ENCODE measurements around the gene TLN1.

TLN1 gene

GRCh38 chr9:35766997-35767396 is 35.0 kb upstream of the TLN1 start:
- no peak overlapping the region for H3K4me3 ChIP-seq (ENCODE audit: low read length in 2 of 2)
- H3K9me3 ChIP-seq (ENCODE audit: control insufficient read depth in 2 of 2, low read length in 2 of 2) = no peaks in the 10 kb centered on the region
- no peak overlapping the region for H3K9ac ChIP-seq (ENCODE audit: low read depth in 1 of 2, low read length in 2 of 2)
- no peaks in the 10 kb centered on the region for H3K36me3 ChIP-seq (ENCODE audit: control insufficient read depth in 2 of 2, insufficient read depth in 2 of 2, low read length in 2 of 2)
- no peaks in the 10 kb centered on the region for H3K27me3 ChIP-seq (ENCODE audit: control insufficient read depth in 2 of 2, insufficient read depth in 2 of 2, low read length in 2 of 2)
- peaks cover 16 to 17% of the 10 kb centered on the region in 2 donors for H3K4me1 ChIP-seq (ENCODE audit: control insufficient read depth in 2 of 2, insufficient read depth in 2 of 2, low read length in 2 of 2)
- H3K27ac ChIP-seq (ENCODE audit: low read depth in 2 of 2, low read length in 2 of 2) = no peak overlapping the region

- H3K9me3 ChIP-seq (ENCODE audit: control insufficient read depth in 2 of 2, low read length in 2 of 2) = no peaks in the 10 kb centered on the region
- no peak overlapping the region for H3K9ac ChIP-seq (ENCODE audit: low read depth in 1 of 2, low read length in 2 of 2)
- H3K4me1 ChIP-seq (ENCODE audit: control insufficient read depth in 2 of 2, insufficient read depth in 2 of 2, low read length in 2 of 2) = peaks cover 4% of the 10 kb centered on the region in 2 donors
- no peaks in the 10 kb centered on the region for H3K27me3 ChIP-seq (ENCODE audit: control insufficient read depth in 2 of 2, insufficient read depth in 2 of 2, low read length in 2 of 2)
- H3K36me3 ChIP-seq (ENCODE audit: control insufficient read depth in 2 of 2, insufficient read depth in 2 of 2, low read length in 2 of 2) = no peaks in the 10 kb centered on the region
- H3K27ac ChIP-seq (ENCODE audit: low read depth in 2 of 2, low read length in 2 of 2) = no peak overlapping the region
- no peak overlapping the region for H3K4me3 ChIP-seq (ENCODE audit: low read length in 2 of 2)
Observed at GRCh38 chr9:35763803-35764202, 31.8 kb upstream of the TLN1 start.

GRCh38 chr9:35763181-35763580 is 31.2 kb upstream of the TLN1 start:
- Histone ChIP-seq H3K36me3 (ENCODE audit: control insufficient read depth in 2 of 2, insufficient read depth in 2 of 2, low read length in 2 of 2) (no peaks in the 10 kb centered on the region), H3K27ac (ENCODE audit: low read depth in 2 of 2, low read length in 2 of 2) (no peak overlapping the region), H3K4me1 (ENCODE audit: control insufficient read depth in 2 of 2, insufficient read depth in 2 of 2, low read length in 2 of 2) (peaks cover 4 to 10% of the 10 kb centered on the region in 2 donors), H3K9ac (ENCODE audit: low read depth in 1 of 2, low read length in 2 of 2) (no peak overlapping the region), H3K9me3 (ENCODE audit: control insufficient read depth in 2 of 2, low read length in 2 of 2) (no peaks in the 10 kb centered on the region), H3K27me3 (ENCODE audit: control insufficient read depth in 2 of 2, insufficient read depth in 2 of 2, low read length in 2 of 2) (no peaks in the 10 kb centered on the region), H3K4me3 (ENCODE audit: low read length in 2 of 2) (no peak overlapping the region)

- Histone ChIP-seq H3K36me3 (ENCODE audit: control insufficient read depth in 2 of 2, insufficient read depth in 2 of 2, low read length in 2 of 2) (no peaks in the 10 kb centered on the region), H3K4me1 (ENCODE audit: control insufficient read depth in 2 of 2, insufficient read depth in 2 of 2, low read length in 2 of 2) (peaks cover 10 to 19% of the 10 kb centered on the region in 2 donors), H3K9me3 (ENCODE audit: control insufficient read depth in 2 of 2, low read length in 2 of 2) (no peaks in the 10 kb centered on the region), H3K4me3 (ENCODE audit: low read length in 2 of 2) (no peak overlapping the region), H3K27ac (ENCODE audit: low read depth in 2 of 2, low read length in 2 of 2) (peak overlapping the region in 1 of 2 donors; percentile 17), H3K27me3 (ENCODE audit: control insufficient read depth in 2 of 2, insufficient read depth in 2 of 2, low read length in 2 of 2) (no peaks in the 10 kb centered on the region), H3K9ac (ENCODE audit: low read depth in 1 of 2, low read length in 2 of 2) (no peak overlapping the region)
Observed at GRCh38 chr9:35760651-35761050, 28.7 kb upstream of the TLN1 start.

GRCh38 chr9:35759795-35760194 is 27.8 kb upstream of the TLN1 start:
- Histone ChIP-seq H3K27ac (ENCODE audit: low read depth in 2 of 2, low read length in 2 of 2) (no peak overlapping the region), H3K4me3 (ENCODE audit: low read length in 2 of 2) (no peak overlapping the region), H3K9me3 (ENCODE audit: control insufficient read depth in 2 of 2, low read length in 2 of 2) (no peaks in the 10 kb centered on the region), H3K36me3 (ENCODE audit: control insufficient read depth in 2 of 2, insufficient read depth in 2 of 2, low read length in 2 of 2) (no peaks in the 10 kb centered on the region), H3K4me1 (ENCODE audit: control insufficient read depth in 2 of 2, insufficient read depth in 2 of 2, low read length in 2 of 2) (peaks cover 10 to 19% of the 10 kb centered on the region in 2 donors), H3K27me3 (ENCODE audit: control insufficient read depth in 2 of 2, insufficient read depth in 2 of 2, low read length in 2 of 2) (no peaks in the 10 kb centered on the region), H3K9ac (ENCODE audit: low read depth in 1 of 2, low read length in 2 of 2) (no peak overlapping the region)

- no peaks in the 10 kb centered on the region for H3K9me3 ChIP-seq (ENCODE audit: control insufficient read depth in 2 of 2, low read length in 2 of 2)
- no peak overlapping the region for H3K9ac ChIP-seq (ENCODE audit: low read depth in 1 of 2, low read length in 2 of 2)
- no peak overlapping the region for H3K27ac ChIP-seq (ENCODE audit: low read depth in 2 of 2, low read length in 2 of 2)
- H3K4me3 ChIP-seq (ENCODE audit: low read length in 2 of 2) = no peak overlapping the region
- peaks cover 10 to 19% of the 10 kb centered on the region in 2 donors for H3K4me1 ChIP-seq (ENCODE audit: control insufficient read depth in 2 of 2, insufficient read depth in 2 of 2, low read length in 2 of 2)
- H3K27me3 ChIP-seq (ENCODE audit: control insufficient read depth in 2 of 2, insufficient read depth in 2 of 2, low read length in 2 of 2) = no peaks in the 10 kb centered on the region
- H3K36me3 ChIP-seq (ENCODE audit: control insufficient read depth in 2 of 2, insufficient read depth in 2 of 2, low read length in 2 of 2) = peaks cover 6% of the 10 kb centered on the region in 2 donors
Observed at GRCh38 chr9:35758475-35759050, 26.6 kb upstream of the TLN1 start.

GRCh38 chr9:35757892-35758275 is 25.9 kb upstream of the TLN1 start:
- H3K4me3 ChIP-seq (ENCODE audit: low read length in 2 of 2) = peak overlapping the region; percentile 83 to 86

GRCh38 chr9:35757226-35757891 is 25.4 kb upstream of the TLN1 start:
- Histone ChIP-seq H3K4me3 (ENCODE audit: low read length in 2 of 2) (peak overlapping the region; percentile 83 to 86), H3K9ac (ENCODE audit: low read depth in 1 of 2, low read length in 2 of 2) (peak overlapping the region; percentile 86 to 91), H3K4me1 (ENCODE audit: control insufficient read depth in 2 of 2, insufficient read depth in 2 of 2, low read length in 2 of 2) (peaks cover 10 to 19% of the 10 kb centered on the region in 2 donors), H3K9me3 (ENCODE audit: control insufficient read depth in 2 of 2, low read length in 2 of 2) (no peaks in the 10 kb centered on the region), H3K36me3 (ENCODE audit: control insufficient read depth in 2 of 2, insufficient read depth in 2 of 2, low read length in 2 of 2) (peaks cover 18% of the 10 kb centered on the region in 2 donors), H3K27ac (ENCODE audit: low read depth in 2 of 2, low read length in 2 of 2) (peak overlapping the region; percentile 86 to 92), H3K27me3 (ENCODE audit: control insufficient read depth in 2 of 2, insufficient read depth in 2 of 2, low read length in 2 of 2) (no peaks in the 10 kb centered on the region)

More at GRCh38 chr9:35757892-35758275, 25.9 kb upstream of the TLN1 start:
- H3K9ac ChIP-seq (ENCODE audit: low read depth in 1 of 2, low read length in 2 of 2) = peak overlapping the region; percentile 86 to 91
- H3K27ac ChIP-seq (ENCODE audit: low read depth in 2 of 2, low read length in 2 of 2) = peak overlapping the region; percentile 86 to 92
- no peaks in the 10 kb centered on the region for H3K27me3 ChIP-seq (ENCODE audit: control insufficient read depth in 2 of 2, insufficient read depth in 2 of 2, low read length in 2 of 2)
- peaks cover 10 to 19% of the 10 kb centered on the region in 2 donors for H3K4me1 ChIP-seq (ENCODE audit: control insufficient read depth in 2 of 2, insufficient read depth in 2 of 2, low read length in 2 of 2)
- H3K9me3 ChIP-seq (ENCODE audit: control insufficient read depth in 2 of 2, low read length in 2 of 2) = no peaks in the 10 kb centered on the region
- H3K36me3 ChIP-seq (ENCODE audit: control insufficient read depth in 2 of 2, insufficient read depth in 2 of 2, low read length in 2 of 2) = peaks cover 13% of the 10 kb centered on the region in 2 donors

GRCh38 chr9:35756275-35757225 is 24.6 kb upstream of the TLN1 start:
- H3K9me3 ChIP-seq (ENCODE audit: control insufficient read depth in 2 of 2, low read length in 2 of 2) = no peaks in the 10 kb centered on the region
- no peaks in the 10 kb centered on the region for H3K27me3 ChIP-seq (ENCODE audit: control insufficient read depth in 2 of 2, insufficient read depth in 2 of 2, low read length in 2 of 2)
- peaks cover 10 to 19% of the 10 kb centered on the region in 2 donors for H3K4me1 ChIP-seq (ENCODE audit: control insufficient read depth in 2 of 2, insufficient read depth in 2 of 2, low read length in 2 of 2)
- peak overlapping the region; percentile 83 to 86 for H3K4me3 ChIP-seq (ENCODE audit: low read length in 2 of 2)
- peaks cover 25 to 26% of the 10 kb centered on the region in 2 donors for H3K36me3 ChIP-seq (ENCODE audit: control insufficient read depth in 2 of 2, insufficient read depth in 2 of 2, low read length in 2 of 2)
- peak overlapping the region; percentile 86 to 91 for H3K9ac ChIP-seq (ENCODE audit: low read depth in 1 of 2, low read length in 2 of 2)
- H3K27ac ChIP-seq (ENCODE audit: low read depth in 2 of 2, low read length in 2 of 2) = peak overlapping the region; percentile 86 to 92

GRCh38 chr9:35755071-35755470 is 23.1 kb upstream of the TLN1 start:
- H3K9me3 ChIP-seq (ENCODE audit: control insufficient read depth in 2 of 2, low read length in 2 of 2) = no peaks in the 10 kb centered on the region
- H3K27ac ChIP-seq (ENCODE audit: low read depth in 2 of 2, low read length in 2 of 2) = no peak overlapping the region
- H3K27me3 ChIP-seq (ENCODE audit: control insufficient read depth in 2 of 2, insufficient read depth in 2 of 2, low read length in 2 of 2) = no peaks in the 10 kb centered on the region
- H3K4me3 ChIP-seq (ENCODE audit: low read length in 2 of 2) = no peak overlapping the region
- H3K36me3 ChIP-seq (ENCODE audit: control insufficient read depth in 2 of 2, insufficient read depth in 2 of 2, low read length in 2 of 2) = peaks cover 36% of the 10 kb centered on the region in 2 donors
- peaks cover 9 to 22% of the 10 kb centered on the region in 2 donors for H3K4me1 ChIP-seq (ENCODE audit: control insufficient read depth in 2 of 2, insufficient read depth in 2 of 2, low read length in 2 of 2)
- H3K9ac ChIP-seq (ENCODE audit: low read depth in 1 of 2, low read length in 2 of 2) = no peak overlapping the region
